GM23248 (cell line): Measurements from ENCODE around the gene SCGN.

Source experiments
- EZH2 ChIP-seq: fragments of 200-600 bp; sonication (generic); IDR thresholded peaks from 2 replicates; pipeline ENCODE4 v1.6.1; 2018; ENCODE audit warnings: antibody characterized with exemption, mild to moderate bottlenecking; ENCODE audit not compliant: insufficient read depth, poor library complexity, severe bottlenecking
- EZH2phosphoT487 ChIP-seq: fragments of 200-600 bp; sonication (generic); IDR thresholded peaks from 2 replicates; pipeline ENCODE4 v1.6.1; 2018; ENCODE audit warnings: antibody characterized with exemption, moderate library complexity, mild to moderate bottlenecking, low read depth; ENCODE audit not compliant: insufficient read depth

DNA sequence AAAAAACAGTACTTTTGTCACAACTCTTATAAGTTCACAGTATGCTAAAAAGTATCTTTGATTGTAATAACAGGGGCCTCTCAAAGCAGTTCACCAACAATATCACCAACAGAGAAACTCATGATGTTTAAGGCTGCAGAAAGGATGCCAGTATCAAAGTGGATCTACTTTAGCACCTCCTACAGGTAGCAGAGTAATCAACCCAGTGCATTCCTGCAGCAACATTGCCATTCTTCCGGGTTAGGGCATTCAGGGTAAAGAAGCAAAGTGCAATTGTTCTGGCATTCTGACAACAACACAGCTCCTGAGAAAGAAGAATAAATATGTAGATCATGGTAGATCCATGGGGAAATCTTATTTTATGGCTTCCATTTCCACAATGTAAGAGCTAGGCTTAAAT is 95.0 kb downstream of the SCGN start:
- TF ChIP-seq EZH2 (no peak), EZH2phosphoT487 (no peak)
